Measurements from ENCODE around the gene KIF26A. TPM values are rescaled to one million over a fixed set of nuclear protein-coding genes. Genes with fewer than 3 reads are reported as not detected.

Gene KIF26A
- total RNA-seq, 4 donors from 2014 or later = 3.3 to 6.2 (median 4.9) TPM

DNA sequence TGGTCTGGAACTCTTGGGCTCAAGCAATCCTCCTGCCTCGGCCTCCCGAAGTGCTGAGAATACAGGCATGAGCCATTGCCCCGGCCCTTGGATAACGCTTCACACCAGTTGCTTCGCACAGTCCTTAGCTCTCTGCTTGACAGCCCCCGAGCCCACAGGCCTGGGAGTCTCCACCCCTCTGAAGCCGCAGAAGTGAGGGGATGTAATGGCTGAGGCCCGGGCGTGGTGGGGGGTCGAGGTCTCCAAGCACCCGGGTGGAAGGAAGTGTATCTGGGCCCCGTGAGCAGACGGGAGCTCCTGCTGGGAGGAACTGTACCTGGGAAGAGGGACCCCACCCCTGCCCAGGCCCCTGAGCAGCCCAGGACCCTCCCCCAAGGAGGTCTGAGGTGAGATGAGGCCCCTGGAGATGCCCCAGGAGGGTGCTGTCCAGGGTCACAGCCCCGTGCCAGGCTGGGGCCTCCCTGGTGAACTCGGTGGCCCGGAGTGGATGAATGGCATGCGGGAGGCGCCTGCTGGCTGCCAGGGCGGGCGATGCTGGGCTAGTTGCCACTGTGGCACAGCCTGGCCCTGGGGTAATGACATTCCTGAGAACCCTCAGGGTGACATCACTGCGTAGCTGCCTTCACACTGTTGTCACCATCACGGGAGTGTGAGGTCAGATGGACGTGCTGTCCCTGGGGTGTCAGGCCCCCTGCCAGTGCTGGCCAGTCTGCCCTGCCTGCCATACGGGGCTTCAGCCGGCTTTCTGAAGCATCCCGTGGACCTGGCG is 48.9 kb downstream of the KIF26A start:
- Histone ChIP-seq H3K36me3 (no peaks in the 10 kb centered on the region), H3K27me3 (no peaks in the 10 kb centered on the region), H3K4me1 (peaks cover 0 to 8% of the 10 kb centered on the region in 2 donors), H3K9me3 (no peaks in the 10 kb centered on the region), H3K4me3 (replicated peaks in 1 of 3) (no peak overlapping the region), H3K27ac (no peak overlapping the region)
- TF ChIP-seq, protein P1, sequence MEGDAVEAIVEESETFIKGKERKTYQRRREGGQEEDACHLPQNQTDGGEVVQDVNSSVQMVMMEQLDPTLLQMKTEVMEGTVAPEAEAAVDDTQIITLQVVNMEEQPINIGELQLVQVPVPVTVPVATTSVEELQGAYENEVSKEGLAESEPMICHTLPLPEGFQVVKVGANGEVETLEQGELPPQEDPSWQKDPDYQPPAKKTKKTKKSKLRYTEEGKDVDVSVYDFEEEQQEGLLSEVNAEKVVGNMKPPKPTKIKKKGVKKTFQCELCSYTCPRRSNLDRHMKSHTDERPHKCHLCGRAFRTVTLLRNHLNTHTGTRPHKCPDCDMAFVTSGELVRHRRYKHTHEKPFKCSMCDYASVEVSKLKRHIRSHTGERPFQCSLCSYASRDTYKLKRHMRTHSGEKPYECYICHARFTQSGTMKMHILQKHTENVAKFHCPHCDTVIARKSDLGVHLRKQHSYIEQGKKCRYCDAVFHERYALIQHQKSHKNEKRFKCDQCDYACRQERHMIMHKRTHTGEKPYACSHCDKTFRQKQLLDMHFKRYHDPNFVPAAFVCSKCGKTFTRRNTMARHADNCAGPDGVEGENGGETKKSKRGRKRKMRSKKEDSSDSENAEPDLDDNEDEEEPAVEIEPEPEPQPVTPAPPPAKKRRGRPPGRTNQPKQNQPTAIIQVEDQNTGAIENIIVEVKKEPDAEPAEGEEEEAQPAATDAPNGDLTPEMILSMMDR (IDR thresholded peaks at IDR 0.05) = no peak
- no peak for TF ChIP-seq POLR2A (IDR thresholded peaks at IDR 0.05)
- DNase-seq = no peak
- intact Hi-C loops (cut with DNase I) = no loop called here
- 84 to 94% methylated on average over 14 to 20 of the region's 27 CpGs for WGBS, 2 donors

DNA sequence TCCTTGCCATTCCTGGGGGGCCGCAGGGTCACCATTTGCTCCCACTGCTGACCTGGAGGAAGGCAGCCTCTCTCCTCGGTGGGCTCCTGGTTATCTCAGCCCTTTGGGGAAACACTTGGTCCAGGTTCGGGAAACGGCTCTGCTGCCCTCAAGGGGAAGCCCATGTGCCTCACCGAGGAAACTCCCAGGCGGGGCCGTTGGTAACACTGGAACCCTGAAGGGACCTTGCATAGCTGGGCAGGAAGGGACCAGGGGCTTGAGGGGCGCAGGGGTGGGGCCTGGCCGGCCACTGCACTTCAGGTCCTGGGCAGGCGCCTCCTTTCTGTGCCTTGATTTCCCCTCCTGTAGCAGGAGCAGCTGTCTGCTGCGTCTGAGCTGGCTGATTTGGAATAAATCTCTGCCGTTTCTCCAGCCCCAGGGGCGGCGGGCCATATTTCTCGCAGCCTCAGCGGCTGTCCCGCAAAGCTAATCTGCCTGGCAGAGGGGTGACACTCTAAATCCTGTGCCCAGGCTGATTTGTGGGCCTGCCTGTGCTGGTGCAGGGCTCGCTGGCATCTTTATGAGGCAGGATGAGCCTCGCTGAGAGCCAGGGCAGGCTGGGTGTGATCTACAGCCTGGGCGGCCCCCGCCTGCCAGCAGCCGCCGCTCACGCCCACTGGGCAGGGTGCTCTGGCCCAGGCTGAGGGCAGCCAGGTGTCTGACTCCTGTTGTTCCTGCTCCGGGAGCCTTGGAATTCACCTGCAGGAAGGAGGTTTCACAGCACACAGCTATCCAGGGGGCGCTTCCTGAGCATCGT is 49.7 kb downstream of the KIF26A start:
- TF ChIP-seq POLR2A (IDR thresholded peaks at IDR 0.05) = no peak
- TF ChIP-seq, protein P1 (IDR thresholded peaks at IDR 0.05) = no peak
- no peak overlapping the region for H3K27ac ChIP-seq
- H3K4me1 ChIP-seq = peaks cover 0 to 8% of the 10 kb centered on the region in 2 donors
- no peak for DNase-seq
- H3K36me3 ChIP-seq = no peaks in the 10 kb centered on the region
- WGBS, 2 donors = 70 to 82% methylated on average over 7 to 25 of the region's 27 CpGs
- no peaks in the 10 kb centered on the region for H3K9me3 ChIP-seq
- intact Hi-C loops (cut with DNase I) = no loop called here
- H3K4me3 ChIP-seq (replicated peaks in 1 of 3) = no peak overlapping the region
- no peaks in the 10 kb centered on the region for H3K27me3 ChIP-seq

DNA sequence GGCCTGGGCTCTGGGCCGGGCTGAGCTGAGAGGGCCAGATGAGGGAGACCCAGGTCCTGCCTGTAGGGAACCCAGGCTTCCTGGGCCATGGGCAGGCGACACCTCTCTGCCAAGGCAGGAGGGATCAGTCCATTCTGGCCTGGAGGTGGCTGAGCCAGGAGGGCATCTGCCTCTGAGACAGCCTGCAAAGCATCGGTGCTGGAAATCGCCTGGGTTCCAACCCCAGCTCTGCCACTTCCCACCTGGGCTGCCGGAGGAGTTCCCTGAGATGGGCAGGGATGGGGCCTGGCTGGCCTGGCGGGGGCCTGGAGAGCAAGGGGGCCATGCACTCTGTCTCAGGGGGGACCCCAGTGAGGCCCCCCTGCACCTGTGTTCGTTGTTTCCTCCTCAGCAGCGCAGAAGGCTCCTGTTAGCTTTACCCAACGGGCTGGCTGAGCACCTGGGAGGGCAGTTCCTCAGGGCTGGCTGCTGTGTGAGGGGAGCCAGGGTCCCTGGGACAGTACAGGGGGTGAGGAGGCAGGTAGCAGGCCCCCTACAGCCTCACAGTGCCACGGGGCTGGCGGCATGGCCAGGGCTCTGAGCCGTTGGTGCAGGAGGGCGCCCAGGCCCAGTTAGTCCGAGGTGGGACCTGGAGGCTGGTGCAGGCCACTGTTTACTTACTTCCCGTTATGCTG is 50.5 kb downstream of the KIF26A start:
- Histone ChIP-seq H3K9me3 (no peaks in the 10 kb centered on the region), H3K36me3 (no peaks in the 10 kb centered on the region), H3K4me1 (peaks cover 0 to 7% of the 10 kb centered on the region in 2 donors), H3K27me3 (no peaks in the 10 kb centered on the region), H3K27ac (no peak overlapping the region), H3K4me3 (replicated peaks in 1 of 3) (no peak overlapping the region)
- no peak for DNase-seq
- intact Hi-C loops (cut with DNase I) = no loop called here
- WGBS, 2 donors = 88 to 94% methylated on average over 3 to 4 of the region's 15 CpGs
- no peak for TF ChIP-seq POLR2A (IDR thresholded peaks at IDR 0.05)
- TF ChIP-seq, protein P1 (IDR thresholded peaks at IDR 0.05) = no peak

DNA sequence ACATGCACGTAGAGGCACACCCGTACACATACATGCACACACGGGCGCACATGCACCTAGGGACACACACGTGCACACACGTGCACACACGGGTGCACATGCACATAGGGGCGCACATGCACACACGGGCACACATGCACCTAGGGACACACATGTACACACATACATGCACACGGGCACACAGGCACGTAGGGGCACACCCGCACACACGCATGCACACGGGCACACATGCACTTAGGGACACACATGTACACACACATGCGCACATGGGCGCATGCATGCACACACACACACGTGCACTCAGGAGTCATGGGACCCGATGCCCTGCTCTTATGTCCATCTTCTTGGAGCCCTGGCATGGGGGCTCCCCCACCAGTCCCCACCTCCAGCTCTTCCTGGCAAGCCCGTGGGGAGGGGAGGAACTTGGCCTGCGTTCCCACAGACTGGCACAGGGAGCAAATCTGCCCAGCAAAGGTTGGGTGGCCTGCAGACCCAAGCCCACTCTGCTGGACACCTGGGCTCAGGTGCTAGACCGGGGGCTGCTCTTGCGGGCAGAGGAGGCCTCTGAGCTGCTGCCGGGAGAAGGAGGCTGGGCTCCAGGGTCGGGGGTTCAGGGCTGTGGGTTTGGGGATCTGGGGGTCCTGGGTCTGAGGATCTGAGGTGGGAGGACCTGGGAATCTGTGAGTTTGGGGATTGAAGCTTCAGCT is 51.4 kb downstream of the KIF26A start:
- H3K27me3 ChIP-seq = no peaks in the 10 kb centered on the region
- TF ChIP-seq, protein P1 (IDR thresholded peaks at IDR 0.05) = no peak
- no peak for TF ChIP-seq POLR2A (IDR thresholded peaks at IDR 0.05)

More for the DNA sequence above, 51.4 kb downstream of the KIF26A start:
- intact Hi-C loops (cut with DNase I) = no loop called here
- 95% methylated on average over 18 of the region's 24 CpGs; no CpG with 5 or more reads in 1 of the 2 donors for WGBS, 2 donors
- Histone ChIP-seq H3K27ac (no peak overlapping the region), H3K9me3 (no peaks in the 10 kb centered on the region), H3K36me3 (no peaks in the 10 kb centered on the region), H3K4me1 (peaks cover 0 to 2% of the 10 kb centered on the region in 2 donors), H3K4me3 (replicated peaks in 1 of 3) (no peak overlapping the region)
- no peak for DNase-seq
